HK-2 (cell line): ENCODE measurements around the gene GAS2L2.

Experiments
- DNase-seq: peaks from one replicate; pipeline ENCODE4 v3.0.0-alpha.2; 2018; ENCODE audit not compliant: unreplicated experiment

GAS2L2 gene

GRCh38 chr17:35695613-35696012 lies 57.4 kb downstream of the GAS2L2 start:
- DNase-seq: no peak

GRCh38 chr17:35694906-35695305 lies 58.1 kb downstream of the GAS2L2 start:
- no peak for DNase-seq
